IPS-15b (cell line): ENCODE measurements around the gene MALRD1.

Source experiments
- H3K27me3 ChIP-seq: one replicate; pipeline ENCODE4 v1.6.1; 2013; ENCODE audit warnings: low read length; ENCODE audit not compliant: control insufficient read depth, insufficient read depth
- H3K36me3 ChIP-seq: one replicate; pipeline ENCODE4 v1.6.1; 2013; ENCODE audit warnings: low read length; ENCODE audit not compliant: control insufficient read depth, insufficient read depth
- H3K4me1 ChIP-seq: one replicate; pipeline ENCODE4 v1.6.1; 2013; ENCODE audit warnings: mild to moderate bottlenecking, low read length; ENCODE audit not compliant: control insufficient read depth, insufficient read depth
- H3K4me3 ChIP-seq: one replicate; pipeline ENCODE4 v1.5.1; 2013; ENCODE audit warnings: low read depth, low read length
- H3K9ac ChIP-seq: one replicate; pipeline ENCODE4 v1.6.1; 2013; ENCODE audit warnings: low read depth, mild to moderate bottlenecking, low read length
- H3K9me3 ChIP-seq: one replicate; pipeline ENCODE4 v1.6.1; 2013; ENCODE audit warnings: mild to moderate bottlenecking, low read length; ENCODE audit not compliant: control insufficient read depth, insufficient read depth

MALRD1 gene

DNA sequence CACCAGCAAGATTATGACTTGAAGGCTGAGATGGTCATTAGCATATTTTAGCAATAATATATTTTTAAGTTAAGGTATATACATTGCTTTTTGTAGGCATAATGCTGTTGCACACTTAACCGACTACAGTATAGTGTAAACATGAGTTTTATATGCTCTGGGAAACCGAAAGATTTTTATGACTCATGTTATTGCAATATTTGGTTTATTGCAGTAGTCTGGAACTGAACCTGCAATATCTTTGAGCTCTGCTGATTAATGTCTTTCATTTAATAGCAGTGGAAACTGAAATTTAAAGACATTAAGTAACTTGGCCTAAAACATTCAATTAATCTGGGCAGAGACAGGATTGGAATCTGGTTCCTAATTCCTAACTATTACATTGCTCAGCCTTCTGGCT, 500.9 kb downstream of the MALRD1 start:
- no peaks in the 10 kb centered on the region for H3K36me3 ChIP-seq
- H3K9me3 ChIP-seq, result no peaks in the 10 kb centered on the region
- no peaks in the 10 kb centered on the region for H3K27me3 ChIP-seq
- H3K9ac ChIP-seq, result no peak overlapping the region
- no peak overlapping the region for H3K4me3 ChIP-seq
- no peaks in the 10 kb centered on the region for H3K4me1 ChIP-seq

DNA sequence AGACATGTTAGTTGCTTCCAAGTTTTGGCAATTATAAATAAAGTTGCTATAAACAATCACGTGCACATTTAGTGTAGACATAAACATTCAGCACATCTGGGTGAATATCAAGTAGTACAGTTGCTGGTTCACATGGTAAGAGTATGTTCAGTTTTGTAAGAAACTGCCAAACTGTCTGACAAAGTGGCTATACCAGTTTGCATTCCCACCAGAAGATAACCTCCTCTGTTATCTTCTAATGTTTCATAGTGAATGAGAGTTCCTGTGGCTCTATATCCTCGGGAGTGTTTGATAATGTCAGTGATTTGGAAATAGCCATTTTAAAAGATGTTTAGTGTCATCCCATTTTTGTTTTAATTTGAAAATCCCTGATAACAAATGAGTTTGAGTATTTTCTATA, 508.1 kb downstream of the MALRD1 start:
- H3K36me3 ChIP-seq, result no peaks in the 10 kb centered on the region
- H3K27me3 ChIP-seq, result no peaks in the 10 kb centered on the region
- H3K9me3 ChIP-seq, result no peaks in the 10 kb centered on the region
- H3K4me1 ChIP-seq, result no peaks in the 10 kb centered on the region
- no peak overlapping the region for H3K4me3 ChIP-seq
- H3K9ac ChIP-seq, result no peak overlapping the region

DNA sequence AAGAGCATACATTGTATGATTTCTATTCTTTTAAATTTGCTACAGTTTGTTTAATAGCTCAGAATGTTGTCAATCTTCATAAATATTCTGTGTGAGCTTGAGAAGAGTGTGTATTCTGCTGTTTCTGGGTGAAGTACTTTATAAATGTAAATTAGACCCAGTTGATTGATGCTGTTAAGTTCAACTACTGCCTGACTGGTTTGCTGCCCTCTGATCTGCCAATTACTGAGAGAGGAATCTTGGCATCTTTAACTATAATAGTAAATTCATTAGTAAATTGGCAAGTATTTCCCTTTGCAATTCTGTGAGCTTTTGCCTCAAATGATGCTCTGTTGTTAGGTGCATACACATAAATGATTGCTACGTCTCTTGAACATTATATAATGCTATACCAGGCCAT, 512.6 kb downstream of the MALRD1 start:
- H3K4me1 ChIP-seq, result no peaks in the 10 kb centered on the region
- no peak overlapping the region for H3K4me3 ChIP-seq
- no peaks in the 10 kb centered on the region for H3K9me3 ChIP-seq
- H3K36me3 ChIP-seq, result no peaks in the 10 kb centered on the region
- H3K9ac ChIP-seq, result no peak overlapping the region
- H3K27me3 ChIP-seq, result no peaks in the 10 kb centered on the region

DNA sequence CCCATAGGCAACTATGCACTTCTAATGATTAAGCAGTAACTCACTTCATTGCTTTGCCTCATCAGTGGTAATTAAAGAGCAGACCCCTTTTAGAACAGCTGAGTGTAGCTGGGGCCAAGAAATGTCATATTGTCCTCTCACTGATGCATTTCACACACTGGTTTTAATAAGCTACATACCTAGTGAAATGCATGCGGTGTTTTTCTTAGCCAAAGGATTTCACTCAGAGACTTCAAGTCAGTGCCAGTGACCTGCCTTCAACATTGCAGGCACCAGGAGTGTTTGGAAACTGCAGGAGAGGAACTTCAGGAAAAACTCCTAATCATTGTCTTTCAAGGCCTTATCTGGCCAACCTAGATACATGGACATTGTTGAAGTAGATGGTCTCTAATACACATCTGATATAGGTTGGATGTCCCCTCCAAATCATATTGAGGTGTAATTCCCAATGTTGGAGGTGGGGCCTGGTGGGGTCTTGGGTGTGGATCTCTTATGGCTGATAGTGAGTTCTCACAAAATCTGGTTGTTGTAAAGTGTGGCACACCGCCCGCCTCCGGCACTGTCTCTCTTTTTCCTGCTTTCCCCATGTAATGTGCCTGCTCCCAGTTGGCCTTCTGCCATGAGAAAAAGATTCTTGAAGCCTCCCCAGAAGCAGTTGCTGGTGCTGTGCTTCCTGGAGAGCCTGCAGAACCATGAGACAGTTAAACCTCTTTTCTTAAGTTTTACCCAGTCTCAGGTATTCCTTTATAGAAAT, 515.0 kb downstream of the MALRD1 start:
- H3K36me3 ChIP-seq, result no peaks in the 10 kb centered on the region
- no peak overlapping the region for H3K4me3 ChIP-seq
- H3K27me3 ChIP-seq, result no peaks in the 10 kb centered on the region
- H3K9ac ChIP-seq, result no peak overlapping the region
- H3K9me3 ChIP-seq, result no peaks in the 10 kb centered on the region
- H3K4me1 ChIP-seq, result no peaks in the 10 kb centered on the region

DNA sequence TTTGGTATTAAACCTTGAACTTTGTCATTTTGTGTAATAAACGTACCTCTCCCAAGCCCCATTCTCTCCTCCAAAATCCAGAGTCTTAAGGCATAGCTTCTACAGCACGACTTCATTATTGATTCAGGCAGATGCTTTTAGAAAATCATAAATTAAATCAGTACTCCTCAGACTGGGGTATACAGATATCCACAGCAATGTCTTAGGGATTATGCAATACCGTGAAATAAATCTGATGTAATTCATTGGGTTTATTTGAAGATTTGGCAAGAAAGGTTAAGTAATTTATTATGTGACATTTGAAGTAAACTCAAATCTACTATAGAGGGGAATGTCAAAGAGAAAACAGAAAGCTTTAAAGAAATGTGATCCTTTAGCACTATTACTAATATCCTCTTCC, 521.5 kb downstream of the MALRD1 start:
- H3K9me3 ChIP-seq, result no peaks in the 10 kb centered on the region
- H3K4me1 ChIP-seq, result no peaks in the 10 kb centered on the region
- no peaks in the 10 kb centered on the region for H3K27me3 ChIP-seq
- H3K36me3 ChIP-seq, result no peaks in the 10 kb centered on the region
- H3K9ac ChIP-seq, result no peak overlapping the region
- no peak overlapping the region for H3K4me3 ChIP-seq

- no peak overlapping the region for H3K4me3 ChIP-seq
- no peaks in the 10 kb centered on the region for H3K9me3 ChIP-seq
- no peaks in the 10 kb centered on the region for H3K4me1 ChIP-seq
- H3K9ac ChIP-seq, result no peak overlapping the region
- no peaks in the 10 kb centered on the region for H3K27me3 ChIP-seq
- no peaks in the 10 kb centered on the region for H3K36me3 ChIP-seq
Observed at GRCh38 chr10:19570991-19571390, 522.4 kb downstream of the MALRD1 start.

- no peaks in the 10 kb centered on the region for H3K9me3 ChIP-seq
- no peak overlapping the region for H3K4me3 ChIP-seq
- H3K36me3 ChIP-seq, result no peaks in the 10 kb centered on the region
- no peaks in the 10 kb centered on the region for H3K27me3 ChIP-seq
- H3K4me1 ChIP-seq, result no peaks in the 10 kb centered on the region
- H3K9ac ChIP-seq, result no peak overlapping the region
Observed at GRCh38 chr10:19572056-19572455, 523.5 kb downstream of the MALRD1 start.

DNA sequence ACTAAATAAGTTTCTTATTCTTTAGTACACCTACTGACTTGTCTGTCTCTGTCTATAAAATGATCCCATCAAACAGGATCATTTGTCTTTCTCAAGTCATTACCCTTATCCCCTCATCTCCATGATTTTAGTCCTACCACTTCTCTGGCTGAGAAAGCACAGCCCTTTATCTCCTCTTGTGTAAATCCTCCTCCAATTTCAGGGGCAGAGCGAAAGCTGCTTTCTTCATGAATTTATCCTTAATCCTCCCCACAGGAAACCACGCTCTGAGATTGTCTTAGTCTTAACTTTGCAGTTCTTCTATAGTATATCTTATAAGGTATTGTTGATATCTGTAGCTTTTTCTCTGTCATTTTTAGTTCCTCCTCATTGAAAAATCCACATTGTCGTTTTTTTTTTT, 528.0 kb downstream of the MALRD1 start:
- Histone ChIP-seq H3K9me3 (no peaks in the 10 kb centered on the region), H3K9ac (no peak overlapping the region), H3K4me3 (no peak overlapping the region), H3K36me3 (no peaks in the 10 kb centered on the region), H3K27me3 (no peaks in the 10 kb centered on the region), H3K4me1 (no peaks in the 10 kb centered on the region)

- Histone ChIP-seq H3K9ac (no peak overlapping the region), H3K4me1 (no peaks in the 10 kb centered on the region), H3K27me3 (no peaks in the 10 kb centered on the region), H3K36me3 (no peaks in the 10 kb centered on the region), H3K9me3 (no peaks in the 10 kb centered on the region), H3K4me3 (no peak overlapping the region)
Observed at GRCh38 chr10:19577381-19577780, 528.8 kb downstream of the MALRD1 start.

- Histone ChIP-seq H3K9ac (no peak overlapping the region), H3K27me3 (no peaks in the 10 kb centered on the region), H3K36me3 (no peaks in the 10 kb centered on the region), H3K9me3 (no peaks in the 10 kb centered on the region), H3K4me3 (no peak overlapping the region), H3K4me1 (no peaks in the 10 kb centered on the region)
Observed at GRCh38 chr10:19577807-19578206, 529.2 kb downstream of the MALRD1 start.

DNA sequence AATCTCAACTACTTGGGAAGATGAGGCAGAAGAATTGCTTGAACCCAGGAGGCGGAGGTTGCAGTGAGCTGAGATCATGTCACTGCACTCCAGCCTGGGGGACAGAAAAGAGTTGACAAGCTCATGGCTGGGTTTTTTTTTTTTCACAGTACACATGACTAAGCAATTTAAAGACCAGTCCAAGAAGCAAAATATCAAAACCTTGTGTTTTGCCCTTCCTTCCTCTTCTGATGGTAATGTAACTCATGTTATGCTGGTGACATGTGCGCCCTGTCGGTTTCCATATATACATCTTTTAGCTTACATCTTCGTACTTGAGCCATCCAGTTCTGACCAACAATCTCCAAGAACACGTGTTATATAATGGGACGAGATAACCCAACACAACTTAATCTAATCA, 530.0 kb downstream of the MALRD1 start:
- no peak overlapping the region for H3K4me3 ChIP-seq
- H3K4me1 ChIP-seq, result no peaks in the 10 kb centered on the region
- H3K27me3 ChIP-seq, result no peaks in the 10 kb centered on the region
- H3K36me3 ChIP-seq, result no peaks in the 10 kb centered on the region
- no peaks in the 10 kb centered on the region for H3K9me3 ChIP-seq
- H3K9ac ChIP-seq, result no peak overlapping the region

DNA sequence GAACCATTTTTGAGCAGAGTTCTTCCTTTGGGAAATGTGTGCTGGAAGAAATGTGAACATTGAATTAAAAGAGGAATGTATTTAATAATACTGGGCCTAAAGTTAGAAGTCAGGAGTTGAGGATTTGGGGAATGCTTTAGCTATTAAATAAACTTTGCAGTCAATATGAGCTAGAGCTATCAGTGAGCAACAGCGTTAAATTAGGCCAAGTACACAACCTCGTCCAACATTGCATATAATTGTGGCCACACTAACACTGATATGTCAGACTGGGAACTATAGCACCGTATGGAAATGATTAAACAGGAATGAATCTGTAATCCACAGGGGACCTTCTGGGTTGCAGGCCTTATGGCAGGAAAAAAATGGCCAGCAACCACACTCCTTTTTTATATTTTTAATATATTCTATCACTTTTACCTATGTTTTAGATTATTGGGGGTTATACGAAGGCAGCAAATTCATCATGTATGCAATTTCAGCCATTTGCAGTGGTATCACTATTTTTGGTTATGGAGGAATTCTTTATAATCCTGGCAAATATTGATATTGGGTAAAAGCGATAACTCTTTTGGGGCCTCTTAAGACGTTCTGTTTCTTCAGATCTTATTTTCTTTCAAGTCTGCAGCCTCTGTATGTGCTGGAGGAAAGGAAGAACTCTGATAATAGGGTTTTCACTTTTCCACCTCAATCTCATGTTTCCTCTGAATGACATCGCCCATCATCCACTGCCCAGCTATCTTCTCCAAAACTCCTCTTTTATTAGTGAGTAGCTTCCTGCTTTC, 531.4 kb downstream of the MALRD1 start:
- Histone ChIP-seq H3K36me3 (no peaks in the 10 kb centered on the region), H3K4me3 (no peak overlapping the region), H3K27me3 (no peaks in the 10 kb centered on the region), H3K9ac (no peak overlapping the region), H3K4me1 (no peaks in the 10 kb centered on the region), H3K9me3 (no peaks in the 10 kb centered on the region)
